RWPE2 (cell line): ENCODE data around the gene EPG5.
A peak's percentile ranks its signal among the peaks of the same experiment; 100 is the strongest.

Source experiments
- ATAC-seq: fragments of 200-7000 bp; cut with Tn5 transposase; 3 replicates; pipeline ENCODE4 v1.9.1; 2021; ENCODE audit warnings: low read depth
- DNase-seq: peaks from one replicate; pipeline ENCODE4 v3.0.0-alpha.2; 2020; ENCODE audit warnings: low spot score
- H3K27ac ChIP-seq: fragments of 450-650 bp; 2 replicates; pipeline ENCODE4 v1.5.1; 2017; ENCODE audit warnings: mild to moderate bottlenecking; ENCODE audit not compliant: poor library complexity, severe bottlenecking
- H3K27me3 ChIP-seq: fragments of 250-450 bp; sonication (Bioruptor Pico); 2 replicates; pipeline ENCODE4 v1.5.1; 2021; ENCODE audit warnings: mild to moderate bottlenecking, moderate library complexity; ENCODE audit not compliant: insufficient read depth, poor library complexity, severe bottlenecking
- H3K36me3 ChIP-seq: fragments of 250-450 bp; sonication (Bioruptor Pico); 2 replicates; pipeline ENCODE4 v1.5.1; 2020; ENCODE audit warnings: low read depth, mild to moderate bottlenecking, moderate library complexity
- H3K4me1 ChIP-seq: fragments of 250-450 bp; sonication (Bioruptor Pico); 2 replicates; pipeline ENCODE4 v1.5.1; 2021; ENCODE audit warnings: mild to moderate bottlenecking, moderate library complexity; ENCODE audit not compliant: insufficient read depth, poor library complexity, severe bottlenecking
- H3K4me3 ChIP-seq: fragments of 250-450 bp; sonication (Bioruptor Pico); 2 replicates; pipeline ENCODE4 v1.5.1; 2021; ENCODE audit warnings: mild to moderate bottlenecking, moderate library complexity; ENCODE audit not compliant: severe bottlenecking
- H3K9me3 ChIP-seq: fragments of 250-450 bp; sonication (Bioruptor Pico); 2 replicates; pipeline ENCODE4 v1.5.1; 2021; ENCODE audit warnings: mild to moderate bottlenecking, moderate library complexity; ENCODE audit not compliant: severe bottlenecking
- CTCF ChIP-seq: fragments of 450-650 bp; IDR thresholded peaks from one replicate; pipeline ENCODE4 v1.5.1; 2017; ENCODE audit warnings: mild to moderate bottlenecking, moderate library complexity; ENCODE audit not compliant: poor library complexity, severe bottlenecking

EPG5 gene

GRCh38 chr18:45930963-45931362 lies 36.2 kb downstream of the EPG5 start:
- DNase-seq: no peak
- H3K4me3 ChIP-seq: no peak overlapping the region
- no peak for TF ChIP-seq CTCF
- no peaks in the 10 kb centered on the region for H3K27me3 ChIP-seq
- no peaks in the 10 kb centered on the region for H3K4me1 ChIP-seq
- H3K9me3 ChIP-seq: no peaks in the 10 kb centered on the region
- peaks cover 82% of the 10 kb centered on the region for H3K36me3 ChIP-seq
- H3K27ac ChIP-seq: no peak overlapping the region
- ATAC-seq: no peak

- no peaks in the 10 kb centered on the region for H3K9me3 ChIP-seq
- no peak for ATAC-seq
- no peak for TF ChIP-seq CTCF
Observed at GRCh38 chr18:45926691-45927090, 40.4 kb downstream of the EPG5 start.

GRCh38 chr18:45926085-45926484 lies 41.0 kb downstream of the EPG5 start:
- TF ChIP-seq CTCF: no peak
- Histone ChIP-seq H3K27ac (no peak overlapping the region), H3K9me3 (no peaks in the 10 kb centered on the region), H3K27me3 (no peaks in the 10 kb centered on the region), H3K4me1 (no peaks in the 10 kb centered on the region), H3K36me3 (peaks cover 88% of the 10 kb centered on the region), H3K4me3 (no peak overlapping the region)
- ATAC-seq (no peak), DNase-seq (no peak)

More at GRCh38 chr18:45926691-45927090, 40.4 kb downstream of the EPG5 start:
- Histone ChIP-seq H3K4me3 (no peak overlapping the region), H3K27ac (no peak overlapping the region), H3K4me1 (no peaks in the 10 kb centered on the region), H3K36me3 (peaks cover 87% of the 10 kb centered on the region), H3K27me3 (no peaks in the 10 kb centered on the region)
- DNase-seq: no peak

GRCh38 chr18:45923138-45923537 lies 44.0 kb downstream of the EPG5 start:
- TF ChIP-seq CTCF: no peak
- H3K4me1 ChIP-seq: peaks cover 11% of the 10 kb centered on the region
- H3K4me3 ChIP-seq: no peak overlapping the region
- H3K27me3 ChIP-seq: no peaks in the 10 kb centered on the region
- no peaks in the 10 kb centered on the region for H3K9me3 ChIP-seq
- ATAC-seq (no peak), DNase-seq (no peak)
- no peak overlapping the region for H3K27ac ChIP-seq
- peaks cover 77% of the 10 kb centered on the region for H3K36me3 ChIP-seq

- Histone ChIP-seq H3K9me3 (no peaks in the 10 kb centered on the region), H3K36me3 (peaks cover 81% of the 10 kb centered on the region), H3K27ac (peak overlapping the region; percentile 48), H3K27me3 (no peaks in the 10 kb centered on the region), H3K4me3 (no peak overlapping the region), H3K4me1 (peaks cover 11% of the 10 kb centered on the region)
- TF ChIP-seq CTCF: no peak
- peak; percentile 90 for DNase-seq
- ATAC-seq: peak; percentile 93
Observed at GRCh38 chr18:45920367-45920766, 46.8 kb downstream of the EPG5 start.
